H9 (cell line): ENCODE measurements around the gene HOXD4. TPM values are rescaled to one million over a fixed set of nuclear protein-coding genes. Genes with fewer than 3 reads are reported as not detected.

Source experiments
- DNase-seq: peaks from one replicate; pipeline ENCODE4 v3.0.0-alpha.2; 2017
- H2AFZ ChIP-seq: one replicate; pipeline ENCODE4 v1.6.1; 2013; ENCODE audit warnings: mild to moderate bottlenecking, low read length, control low read depth, moderate library complexity
- H2AK5ac ChIP-seq: 2 replicates; pipeline ENCODE4 v1.6.1; 2013; ENCODE audit warnings: low read length, control low read depth, mixed read lengths; ENCODE audit not compliant: insufficient read length
- H2BK120ac ChIP-seq: one replicate; pipeline ENCODE4 v1.6.1; 2013; ENCODE audit warnings: low read depth, mild to moderate bottlenecking, low read length, control low read depth, inconsistent platforms; ENCODE audit not compliant: poor library complexity, severe bottlenecking
- H2BK12ac ChIP-seq: 2 replicates; pipeline ENCODE4 v1.6.1; 2013; ENCODE audit warnings: low read length, control low read depth, mixed read lengths, low read depth; ENCODE audit not compliant: insufficient read length
- H2BK15ac ChIP-seq: 2 replicates; pipeline ENCODE4 v1.6.1; 2013; ENCODE audit warnings: low read depth, low read length, control low read depth
- H2BK20ac ChIP-seq: one replicate; pipeline ENCODE4 v1.6.1; 2013; ENCODE audit warnings: low read depth, mild to moderate bottlenecking, low read length, control low read depth, inconsistent platforms; ENCODE audit not compliant: poor library complexity, severe bottlenecking
- H2BK5ac ChIP-seq: 2 replicates; pipeline ENCODE4 v1.6.1; 2013; ENCODE audit warnings: low read length, control low read depth, mixed read lengths; ENCODE audit not compliant: insufficient read length
- H3K14ac ChIP-seq: 2 replicates; pipeline ENCODE4 v1.6.1; 2013; ENCODE audit warnings: low read length, control low read depth; ENCODE audit not compliant: insufficient read depth
- H3K18ac ChIP-seq: 2 replicates; pipeline ENCODE4 v1.6.1; 2013; ENCODE audit warnings: low read depth, mild to moderate bottlenecking, mixed read lengths, low read length, control low read depth; ENCODE audit not compliant: insufficient read length
- H3K23ac ChIP-seq: 2 replicates; pipeline ENCODE4 v1.6.1; 2013; ENCODE audit warnings: low read length, control low read depth, mixed read lengths, low read depth; ENCODE audit not compliant: insufficient read length
- H3K23me2 ChIP-seq: 2 replicates; pipeline ENCODE4 v1.6.1; 2013; ENCODE audit warnings: low read depth, mild to moderate bottlenecking, mixed read lengths, low read length, control low read depth; ENCODE audit not compliant: insufficient read length, poor library complexity, severe bottlenecking
- H3K27ac ChIP-seq: 2 replicates; pipeline ENCODE4 v1.5.1; 2013; ENCODE audit warnings: low read length, control low read depth, mixed read lengths, low read depth; ENCODE audit not compliant: insufficient read length
- H3K27me3 ChIP-seq: 2 replicates; pipeline ENCODE4 v1.6.1; 2013; ENCODE audit warnings: low read length, control low read depth, inconsistent platforms; ENCODE audit not compliant: insufficient read depth
- H3K4ac ChIP-seq: 2 replicates; pipeline ENCODE4 v1.6.1; 2013; ENCODE audit warnings: low read depth, mild to moderate bottlenecking, control low read depth, inconsistent platforms, low read length, moderate library complexity
- H3K4me1 ChIP-seq: 2 replicates; pipeline ENCODE4 v1.6.1; 2013; ENCODE audit warnings: low read length, control low read depth, inconsistent platforms; ENCODE audit not compliant: insufficient read depth
- H3K4me2 ChIP-seq: 2 replicates; pipeline ENCODE4 v1.6.1; 2013; ENCODE audit warnings: low read length, control low read depth, mixed read lengths; ENCODE audit not compliant: insufficient read length, insufficient read depth
- H3K56ac ChIP-seq: 2 replicates; pipeline ENCODE4 v1.6.1; 2013; ENCODE audit warnings: low read depth, mild to moderate bottlenecking, mixed read lengths, low read length, control low read depth; ENCODE audit not compliant: insufficient read length
- H3K79me1 ChIP-seq: 2 replicates; pipeline ENCODE4 v1.6.1; 2013; ENCODE audit warnings: low read depth, mild to moderate bottlenecking, moderate library complexity, low read length, control low read depth, inconsistent platforms; ENCODE audit not compliant: insufficient read depth, poor library complexity, severe bottlenecking
- H3K79me2 ChIP-seq: 2 replicates; pipeline ENCODE4 v1.6.1; 2013; ENCODE audit warnings: low read length, control low read depth, inconsistent platforms; ENCODE audit not compliant: insufficient read depth
- H3K9ac ChIP-seq: 2 replicates; pipeline ENCODE4 v1.6.1; 2013; ENCODE audit warnings: low read length, control low read depth, mixed read lengths; ENCODE audit not compliant: insufficient read length; ENCODE audit errors: extremely low read depth
- H3K9me3 ChIP-seq: one replicate; pipeline ENCODE4 v1.6.1; 2013; ENCODE audit warnings: low read depth, low read length, inconsistent platforms; ENCODE audit not compliant: control insufficient read depth
- H3T11ph ChIP-seq: one replicate; pipeline ENCODE4 v1.6.1; 2013; ENCODE audit warnings: mild to moderate bottlenecking, low read length, control low read depth, inconsistent platforms
- H4K20me1 ChIP-seq: one replicate; pipeline ENCODE4 v1.6.1; 2013; ENCODE audit not compliant: control insufficient read depth, insufficient read length, insufficient read depth
- H4K5ac ChIP-seq: 2 replicates; pipeline ENCODE4 v1.6.1; 2013; ENCODE audit warnings: low read depth, mild to moderate bottlenecking, mixed read lengths, low read length, control low read depth; ENCODE audit not compliant: insufficient read length
- H4K8ac ChIP-seq: replicated peaks from 2 replicates; pipeline ENCODE4 v1.6.1; 2013; ENCODE audit warnings: low read length, control low read depth, mixed read lengths, low read depth; ENCODE audit not compliant: insufficient read length
- H4K91ac ChIP-seq: 2 replicates; pipeline ENCODE4 v1.6.1; 2013; ENCODE audit warnings: low read depth, mild to moderate bottlenecking, moderate library complexity, mixed read lengths, low read length, control low read depth; ENCODE audit not compliant: insufficient read length
- H3K27ac Mint-ChIP-seq, 3 experiments: 2 replicates in 2 of 3; 3 replicates in 1 of 3; pipeline ENCODE4 v1.8.0; 2020 to 2021; ENCODE audit warnings: mixed read lengths in 3 of 3, mild to moderate bottlenecking in 1 of 3, moderate library complexity in 1 of 3
- H3K27me3 Mint-ChIP-seq: 2 replicates; pipeline ENCODE4 v1.8.0; 2021; ENCODE audit warnings: low read depth, mild to moderate bottlenecking, moderate library complexity, mixed read lengths
- H3K36me3 Mint-ChIP-seq, 3 experiments: 2 replicates in 2 of 3; 3 replicates in 1 of 3; pipeline ENCODE4 v1.8.0; 2020 to 2021; ENCODE audit warnings: low read depth in 3 of 3, mixed read lengths in 3 of 3; ENCODE audit not compliant: insufficient read depth in 1 of 3
- H3K4me1 Mint-ChIP-seq, 2 experiments: 2 replicates each; pipeline ENCODE4 v1.8.0; 2020; ENCODE audit warnings: mixed read lengths in 2 of 2
- H3K4me3 Mint-ChIP-seq, 2 experiments: 2 replicates in 1 of 2; 3 replicates in 1 of 2; pipeline ENCODE4 v1.8.0; 2020 to 2021; ENCODE audit warnings: mild to moderate bottlenecking in 2 of 2, mixed read lengths in 2 of 2, moderate library complexity in 1 of 2
- H3K9me3 Mint-ChIP-seq, 2 experiments: 2 replicates in 1 of 2; 3 replicates in 1 of 2; pipeline ENCODE4 v1.8.0; 2020; ENCODE audit warnings: mild to moderate bottlenecking in 2 of 2, mixed read lengths in 2 of 2, moderate library complexity in 1 of 2
- CTCF ChIP-seq: fragments of 200-600 bp; sonication (generic); conservative IDR thresholded peaks from 3 replicates; pipeline ENCODE4 v1.8.0; 2021; ENCODE audit warnings: antibody characterized with exemption, mild to moderate bottlenecking
- WGBS: extraction: QIAGEN DNeasy Blood & Tissue Kit; methylation state at CpG from one replicate; pipeline ENCODE4 v1.1.7; 2013; ENCODE audit warnings: missing lambda C conversion rate, low lambda C conversion rate, mixed read lengths; ENCODE audit not compliant: insufficient read length; ENCODE audit errors: extremely low coverage; 5-methylcytosine and 5-hydroxymethylcytosine counted together
- total RNA-seq: library from RNA; stranded (reverse); gene quantifications from 2 replicates; pipeline ENCODE4 v1.2.1, GENCODE V29; 2021

The HOXD4 gene
- total RNA-seq, 1 experiment from 2014 or later: not detected

- Histone ChIP-seq H3K27me3 (peaks cover 85% of the 10 kb centered on the region), H4K91ac (no peak overlapping the region), H2AFZ (no peak overlapping the region), H3K79me2 (no peaks in the 10 kb centered on the region), H2AK5ac (no peak overlapping the region), H3K56ac (no peak overlapping the region), H2BK5ac (no peak overlapping the region), H4K8ac (no peak overlapping the region), H3K27ac (no peak overlapping the region), H3K14ac (peak overlapping the region; percentile 54; the same call in 1 of the 2 replicates), H3K4me2 (peak overlapping the region; percentile 30), H3K23me2 (peaks cover 8% of the 10 kb centered on the region), H3K9ac (no peak overlapping the region), H3K4me1 (no peaks in the 10 kb centered on the region), H3T11ph (no peak overlapping the region), H3K18ac (no peak overlapping the region), H2BK12ac (no peak overlapping the region), H4K20me1 (no peaks in the 10 kb centered on the region), H3K79me1 (no peaks in the 10 kb centered on the region), H3K23ac (no peak overlapping the region), H3K9me3 (no peaks in the 10 kb centered on the region), H2BK20ac (no peak overlapping the region), H2BK15ac (no peak overlapping the region), H3K4ac (no peak overlapping the region), H4K5ac (no peak overlapping the region), H2BK120ac (no peak overlapping the region)
- H3K27ac Mint-ChIP-seq: no peak overlapping the region
- H3K27me3 Mint-ChIP-seq: peaks cover 98% of the 10 kb centered on the region
- no peaks in the 10 kb centered on the region for H3K36me3 Mint-ChIP-seq
- peaks cover 0 to 6% of the 10 kb centered on the region in 2 experiments; a peak in 3 of 5 replicates for H3K9me3 Mint-ChIP-seq
- DNase-seq: peak; percentile 88
- WGBS: no CpG with 5 or more reads among the region's 48 CpGs
- peaks cover 2 to 10% of the 10 kb centered on the region in 2 experiments; a peak in 3 of 4 replicates for H3K4me1 Mint-ChIP-seq
- H3K4me3 Mint-ChIP-seq: peak overlapping the region; percentile 52 to 74
- TF ChIP-seq CTCF: peak; percentile 99
Measured at GRCh38 chr2:176140513-176141317, 10.6 kb upstream of the HOXD4 start.
